HL-60 (cell line): ENCODE results near the gene CWH43.

ENCODE experiments used
- GABPA ChIP-seq: IDR thresholded peaks from 2 replicates; pipeline ENCODE4 v1.6.1; 2012; ENCODE audit warnings: low read depth
- POLR2AphosphoS5 ChIP-seq: IDR thresholded peaks from 2 replicates; pipeline ENCODE4 v1.6.1; 2012; ENCODE audit warnings: low read depth
- SPI1 ChIP-seq: IDR thresholded peaks from 2 replicates; pipeline ENCODE4 v1.6.1; 2012; ENCODE audit warnings: low read depth, mild to moderate bottlenecking, borderline replicate concordance
- TF ChIP-seq, protein P1 (sequence below): IDR thresholded peaks from one replicate; pipeline ENCODE4 v1.5.1; 2011; ENCODE audit warnings: low read length, control low read depth, inconsistent platforms; ENCODE audit not compliant: insufficient read depth
- TF ChIP-seq, protein P2 (sequence below): IDR thresholded peaks from 2 replicates; pipeline ENCODE4 v1.6.1; 2012; ENCODE audit warnings: low read depth; ENCODE audit not compliant: insufficient replicate concordance

DNA sequence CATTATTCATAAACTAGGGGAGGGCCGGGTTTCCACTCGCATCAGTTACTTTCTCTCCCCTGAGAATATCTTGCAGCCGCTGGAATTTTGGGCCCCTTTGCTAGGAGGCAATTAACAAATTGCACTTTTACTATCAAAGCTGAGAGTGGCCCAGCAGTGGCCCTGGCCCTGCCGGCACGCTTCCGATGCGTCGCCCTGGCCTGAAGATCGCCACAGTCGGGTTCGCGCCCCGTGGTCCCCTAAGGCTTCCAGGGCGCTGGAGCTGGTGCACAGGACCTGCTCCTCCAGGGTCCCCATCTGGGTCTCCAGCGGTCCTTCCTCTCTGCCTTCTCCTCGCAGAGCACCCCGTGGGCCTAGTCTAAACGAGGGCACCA is 486 bp upstream of the CWH43 start:
- TF ChIP-seq, protein P1, sequence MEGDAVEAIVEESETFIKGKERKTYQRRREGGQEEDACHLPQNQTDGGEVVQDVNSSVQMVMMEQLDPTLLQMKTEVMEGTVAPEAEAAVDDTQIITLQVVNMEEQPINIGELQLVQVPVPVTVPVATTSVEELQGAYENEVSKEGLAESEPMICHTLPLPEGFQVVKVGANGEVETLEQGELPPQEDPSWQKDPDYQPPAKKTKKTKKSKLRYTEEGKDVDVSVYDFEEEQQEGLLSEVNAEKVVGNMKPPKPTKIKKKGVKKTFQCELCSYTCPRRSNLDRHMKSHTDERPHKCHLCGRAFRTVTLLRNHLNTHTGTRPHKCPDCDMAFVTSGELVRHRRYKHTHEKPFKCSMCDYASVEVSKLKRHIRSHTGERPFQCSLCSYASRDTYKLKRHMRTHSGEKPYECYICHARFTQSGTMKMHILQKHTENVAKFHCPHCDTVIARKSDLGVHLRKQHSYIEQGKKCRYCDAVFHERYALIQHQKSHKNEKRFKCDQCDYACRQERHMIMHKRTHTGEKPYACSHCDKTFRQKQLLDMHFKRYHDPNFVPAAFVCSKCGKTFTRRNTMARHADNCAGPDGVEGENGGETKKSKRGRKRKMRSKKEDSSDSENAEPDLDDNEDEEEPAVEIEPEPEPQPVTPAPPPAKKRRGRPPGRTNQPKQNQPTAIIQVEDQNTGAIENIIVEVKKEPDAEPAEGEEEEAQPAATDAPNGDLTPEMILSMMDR, result no peak
- TF ChIP-seq, protein P2, sequence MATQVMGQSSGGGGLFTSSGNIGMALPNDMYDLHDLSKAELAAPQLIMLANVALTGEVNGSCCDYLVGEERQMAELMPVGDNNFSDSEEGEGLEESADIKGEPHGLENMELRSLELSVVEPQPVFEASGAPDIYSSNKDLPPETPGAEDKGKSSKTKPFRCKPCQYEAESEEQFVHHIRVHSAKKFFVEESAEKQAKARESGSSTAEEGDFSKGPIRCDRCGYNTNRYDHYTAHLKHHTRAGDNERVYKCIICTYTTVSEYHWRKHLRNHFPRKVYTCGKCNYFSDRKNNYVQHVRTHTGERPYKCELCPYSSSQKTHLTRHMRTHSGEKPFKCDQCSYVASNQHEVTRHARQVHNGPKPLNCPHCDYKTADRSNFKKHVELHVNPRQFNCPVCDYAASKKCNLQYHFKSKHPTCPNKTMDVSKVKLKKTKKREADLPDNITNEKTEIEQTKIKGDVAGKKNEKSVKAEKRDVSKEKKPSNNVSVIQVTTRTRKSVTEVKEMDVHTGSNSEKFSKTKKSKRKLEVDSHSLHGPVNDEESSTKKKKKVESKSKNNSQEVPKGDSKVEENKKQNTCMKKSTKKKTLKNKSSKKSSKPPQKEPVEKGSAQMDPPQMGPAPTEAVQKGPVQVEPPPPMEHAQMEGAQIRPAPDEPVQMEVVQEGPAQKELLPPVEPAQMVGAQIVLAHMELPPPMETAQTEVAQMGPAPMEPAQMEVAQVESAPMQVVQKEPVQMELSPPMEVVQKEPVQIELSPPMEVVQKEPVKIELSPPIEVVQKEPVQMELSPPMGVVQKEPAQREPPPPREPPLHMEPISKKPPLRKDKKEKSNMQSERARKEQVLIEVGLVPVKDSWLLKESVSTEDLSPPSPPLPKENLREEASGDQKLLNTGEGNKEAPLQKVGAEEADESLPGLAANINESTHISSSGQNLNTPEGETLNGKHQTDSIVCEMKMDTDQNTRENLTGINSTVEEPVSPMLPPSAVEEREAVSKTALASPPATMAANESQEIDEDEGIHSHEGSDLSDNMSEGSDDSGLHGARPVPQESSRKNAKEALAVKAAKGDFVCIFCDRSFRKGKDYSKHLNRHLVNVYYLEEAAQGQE, result no peak
- TF ChIP-seq POLR2AphosphoS5 (no peak), GABPA (no peak), SPI1 (no peak)
